ENCODE data around the gene PHF2.

PHF2 gene

GRCh38 chr9:93675336-93676150 is 99.2 kb downstream of the PHF2 start:
- no peak overlapping the region for H3K27ac ChIP-seq (ENCODE audit: low read depth, low read length)
- H3K9ac ChIP-seq (ENCODE audit: low read length): no peak overlapping the region
- peaks cover 23% of the 10 kb centered on the region for H3K36me3 ChIP-seq (ENCODE audit: insufficient read depth, low read length)
- no peak overlapping the region for H3K4me3 ChIP-seq (ENCODE audit: low read depth in 1 of 2, low read length in 2 of 2)
- no peaks in the 10 kb centered on the region for H3K27me3 ChIP-seq (ENCODE audit: control insufficient read depth in 1 of 2, insufficient read depth in 2 of 2, low read length in 2 of 2)
- H3K9me3 ChIP-seq (ENCODE audit: low read length): no peaks in the 10 kb centered on the region
- H3K4me1 ChIP-seq (ENCODE audit: insufficient read depth, low read length): peaks cover 3% of the 10 kb centered on the region

- Histone ChIP-seq H3K4me3 (ENCODE audit: low read depth in 1 of 2, low read length in 2 of 2) (no peak overlapping the region), H3K9me3 (ENCODE audit: low read length) (no peaks in the 10 kb centered on the region), H3K9ac (ENCODE audit: low read length) (no peak overlapping the region), H3K4me1 (ENCODE audit: insufficient read depth, low read length) (peaks cover 3% of the 10 kb centered on the region), H3K36me3 (ENCODE audit: insufficient read depth, low read length) (peaks cover 23% of the 10 kb centered on the region), H3K27me3 (ENCODE audit: control insufficient read depth in 1 of 2, insufficient read depth in 2 of 2, low read length in 2 of 2) (no peaks in the 10 kb centered on the region), H3K27ac (ENCODE audit: low read depth, low read length) (no peak overlapping the region)
Observed at GRCh38 chr9:93676310-93677047, 100.1 kb downstream of the PHF2 start.

- Histone ChIP-seq H3K9ac (ENCODE audit: low read length) (no peak overlapping the region), H3K27ac (ENCODE audit: low read depth, low read length) (no peak overlapping the region), H3K36me3 (ENCODE audit: insufficient read depth, low read length) (peaks cover 23% of the 10 kb centered on the region), H3K9me3 (ENCODE audit: low read length) (no peaks in the 10 kb centered on the region), H3K27me3 (ENCODE audit: control insufficient read depth in 1 of 2, insufficient read depth in 2 of 2, low read length in 2 of 2) (no peaks in the 10 kb centered on the region), H3K4me3 (ENCODE audit: low read depth in 1 of 2, low read length in 2 of 2) (no peak overlapping the region), H3K4me1 (ENCODE audit: insufficient read depth, low read length) (peaks cover 3% of the 10 kb centered on the region)
Observed at GRCh38 chr9:93677048-93677571, 100.7 kb downstream of the PHF2 start.

DNA sequence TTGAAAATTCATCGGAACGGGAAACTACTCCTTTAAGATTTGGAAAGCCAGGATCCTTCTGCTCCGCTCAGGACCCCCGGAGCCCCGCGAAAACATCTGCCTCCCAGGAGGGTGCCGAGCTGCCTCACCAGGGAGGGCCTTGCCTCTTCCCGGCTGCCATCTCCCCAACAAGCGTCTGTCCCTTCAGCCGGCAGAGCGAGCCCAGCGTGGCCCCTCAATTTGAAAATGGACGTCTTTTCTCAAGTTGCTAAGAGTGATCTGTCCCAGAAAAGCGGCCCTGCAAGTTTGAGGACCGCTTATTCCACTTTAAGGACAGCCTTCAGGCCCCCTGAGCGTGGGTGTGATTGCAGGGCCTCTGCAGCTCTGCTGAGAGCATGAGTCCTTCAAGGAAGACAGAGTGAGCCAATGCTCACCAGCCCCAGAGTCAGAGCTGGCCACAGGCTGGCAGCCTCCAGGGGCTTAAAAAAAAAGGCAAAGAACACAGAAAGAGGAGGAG is 101.3 kb downstream of the PHF2 start:
- peaks cover 23% of the 10 kb centered on the region for H3K36me3 ChIP-seq (ENCODE audit: insufficient read depth, low read length)
- no peak overlapping the region for H3K27ac ChIP-seq (ENCODE audit: low read depth, low read length)
- no peak overlapping the region for H3K4me3 ChIP-seq (ENCODE audit: low read depth in 1 of 2, low read length in 2 of 2)
- no peaks in the 10 kb centered on the region for H3K27me3 ChIP-seq (ENCODE audit: control insufficient read depth in 1 of 2, insufficient read depth in 2 of 2, low read length in 2 of 2)
- H3K9ac ChIP-seq (ENCODE audit: low read length): no peak overlapping the region
- peaks cover 3% of the 10 kb centered on the region for H3K4me1 ChIP-seq (ENCODE audit: insufficient read depth, low read length)
- H3K9me3 ChIP-seq (ENCODE audit: low read length): no peaks in the 10 kb centered on the region

DNA sequence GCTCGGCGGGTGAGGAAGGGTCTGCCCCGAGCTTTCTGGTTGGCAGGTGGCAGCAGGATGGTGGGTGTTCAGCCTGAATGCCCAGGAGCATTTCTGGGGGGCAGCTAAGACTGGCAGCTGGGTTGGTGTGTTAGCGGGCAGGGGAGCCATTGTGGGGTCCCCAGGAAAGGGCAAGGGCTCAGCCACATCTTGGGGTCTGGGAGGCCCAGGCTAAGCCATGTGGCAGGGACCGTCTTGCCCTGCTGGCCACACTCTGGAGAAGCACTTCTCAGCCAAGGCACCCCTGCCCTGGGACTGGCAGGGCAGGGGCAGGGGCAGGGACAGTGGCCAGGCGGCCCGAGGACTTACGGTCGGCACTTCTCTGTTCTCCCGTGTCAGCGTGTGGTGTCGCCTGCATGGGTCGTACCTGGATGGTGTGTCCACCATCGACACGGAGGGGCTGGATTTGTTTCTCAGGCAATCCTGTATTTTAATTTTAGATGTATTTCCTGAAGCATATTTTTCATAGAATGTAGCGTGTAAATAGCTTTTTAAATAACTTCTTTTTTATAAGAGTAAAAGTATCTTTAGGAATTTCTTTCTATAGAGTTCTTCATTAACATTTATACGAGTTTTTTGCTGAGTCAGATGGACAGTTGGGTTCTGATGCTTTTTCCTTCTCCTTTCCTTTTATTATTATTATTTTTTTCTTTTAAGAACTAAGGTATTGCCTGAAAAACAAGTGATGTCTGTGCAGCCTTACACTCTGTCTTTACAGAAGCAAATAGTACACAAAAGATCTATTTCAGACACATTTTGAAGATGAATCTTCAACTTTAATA is 102.0 kb downstream of the PHF2 start:
- no peak overlapping the region for H3K9ac ChIP-seq (ENCODE audit: low read length)
- no peak overlapping the region for H3K27ac ChIP-seq (ENCODE audit: low read depth, low read length)
- no peaks in the 10 kb centered on the region for H3K27me3 ChIP-seq (ENCODE audit: control insufficient read depth in 1 of 2, insufficient read depth in 2 of 2, low read length in 2 of 2)
- H3K4me3 ChIP-seq (ENCODE audit: low read depth in 1 of 2, low read length in 2 of 2): no peak overlapping the region
- H3K9me3 ChIP-seq (ENCODE audit: low read length): no peaks in the 10 kb centered on the region
- no peaks in the 10 kb centered on the region for H3K4me1 ChIP-seq (ENCODE audit: insufficient read depth, low read length)
- peaks cover 20% of the 10 kb centered on the region for H3K36me3 ChIP-seq (ENCODE audit: insufficient read depth, low read length)

GRCh38 chr9:93679536-93680442 is 103.4 kb downstream of the PHF2 start:
- no peaks in the 10 kb centered on the region for H3K27me3 ChIP-seq (ENCODE audit: control insufficient read depth in 1 of 2, insufficient read depth in 2 of 2, low read length in 2 of 2)
- H3K36me3 ChIP-seq (ENCODE audit: insufficient read depth, low read length): peaks cover 9% of the 10 kb centered on the region
- H3K4me1 ChIP-seq (ENCODE audit: insufficient read depth, low read length): no peaks in the 10 kb centered on the region
- H3K27ac ChIP-seq (ENCODE audit: low read depth, low read length): no peak overlapping the region
- no peak overlapping the region for H3K4me3 ChIP-seq (ENCODE audit: low read depth in 1 of 2, low read length in 2 of 2)
- no peaks in the 10 kb centered on the region for H3K9me3 ChIP-seq (ENCODE audit: low read length)
- H3K9ac ChIP-seq (ENCODE audit: low read length): no peak overlapping the region

- no peaks in the 10 kb centered on the region for H3K27me3 ChIP-seq (ENCODE audit: control insufficient read depth in 1 of 2, insufficient read depth in 2 of 2, low read length in 2 of 2)
- no peak overlapping the region for H3K27ac ChIP-seq (ENCODE audit: low read depth, low read length)
- H3K4me1 ChIP-seq (ENCODE audit: insufficient read depth, low read length): no peaks in the 10 kb centered on the region
- H3K4me3 ChIP-seq (ENCODE audit: low read depth in 1 of 2, low read length in 2 of 2): no peak overlapping the region
- H3K9me3 ChIP-seq (ENCODE audit: low read length): no peaks in the 10 kb centered on the region
- H3K36me3 ChIP-seq (ENCODE audit: insufficient read depth, low read length): peaks cover 7% of the 10 kb centered on the region
- H3K9ac ChIP-seq (ENCODE audit: low read length): no peak overlapping the region
Observed at GRCh38 chr9:93680443-93681268, 104.3 kb downstream of the PHF2 start.

- H3K9ac ChIP-seq (ENCODE audit: low read length): no peak overlapping the region
- peaks cover 7% of the 10 kb centered on the region for H3K36me3 ChIP-seq (ENCODE audit: insufficient read depth, low read length)
- no peaks in the 10 kb centered on the region for H3K9me3 ChIP-seq (ENCODE audit: low read length)
- no peaks in the 10 kb centered on the region for H3K4me1 ChIP-seq (ENCODE audit: insufficient read depth, low read length)
- H3K27ac ChIP-seq (ENCODE audit: low read depth, low read length): no peak overlapping the region
- H3K4me3 ChIP-seq (ENCODE audit: low read depth in 1 of 2, low read length in 2 of 2): no peak overlapping the region
- no peaks in the 10 kb centered on the region for H3K27me3 ChIP-seq (ENCODE audit: control insufficient read depth in 1 of 2, insufficient read depth in 2 of 2, low read length in 2 of 2)
Observed at GRCh38 chr9:93681269-93682154, 105.1 kb downstream of the PHF2 start.

GRCh38 chr9:93682155-93682968 is 106.0 kb downstream of the PHF2 start:
- no peaks in the 10 kb centered on the region for H3K4me1 ChIP-seq (ENCODE audit: insufficient read depth, low read length)
- peaks cover 7% of the 10 kb centered on the region for H3K36me3 ChIP-seq (ENCODE audit: insufficient read depth, low read length)
- H3K27me3 ChIP-seq (ENCODE audit: control insufficient read depth in 1 of 2, insufficient read depth in 2 of 2, low read length in 2 of 2): no peaks in the 10 kb centered on the region
- no peak overlapping the region for H3K27ac ChIP-seq (ENCODE audit: low read depth, low read length)
- no peak overlapping the region for H3K4me3 ChIP-seq (ENCODE audit: low read depth in 1 of 2, low read length in 2 of 2)
- H3K9ac ChIP-seq (ENCODE audit: low read length): no peak overlapping the region
- no peaks in the 10 kb centered on the region for H3K9me3 ChIP-seq (ENCODE audit: low read length)

Data from muscle layer of colon (tissue), 2 donors.